ENCODE measurements around the gene LIPA. TPM values are rescaled to one million over a fixed set of nuclear protein-coding genes. Genes with fewer than 3 reads are reported as not detected.

Gene LIPA
- total RNA-seq, 1 experiment from 2014 or later: 45.2 TPM

- H3K9me2 ChIP-seq (ENCODE audit: insufficient read depth): no peaks in the 10 kb centered on the region
- TF ChIP-seq CTCF (conservative IDR thresholded peaks at IDR 0.05): no peak
- no peak for TF ChIP-seq EZH2 (IDR thresholded peaks at IDR 0.05; ENCODE audit: low read depth)
- H3K4me1 ChIP-seq (replicated peaks; ENCODE audit: insufficient read depth): no peaks in the 10 kb centered on the region
- intact Hi-C loops (cut with micrococcal nuclease; ENCODE audit: unreplicated experiment): loop anchor here (5.0 kb wide), 1 partner anchor 649 kb away; no protein-coding TSS in a partner anchor
- no peak overlapping the region for H3K27ac ChIP-seq
- BruUV-seq (replicated peaks): no TSS peak
- no peak overlapping the region for H3K4me3 ChIP-seq
- H2AFZ ChIP-seq: no peak overlapping the region
- no peak for DNase-seq
- H3K4me2 ChIP-seq: no peak overlapping the region
- H3K9me3 ChIP-seq (ENCODE audit: insufficient read depth, low read depth): no peaks in the 10 kb centered on the region
- CTCF ChIA-PET: no interaction called here
- no peaks in the 10 kb centered on the region for H4K20me1 ChIP-seq (ENCODE audit: insufficient read depth)
- POLR2A ChIA-PET (ENCODE audit: unreplicated experiment): no interaction called here
- H3F3A ChIP-seq (ENCODE audit: insufficient read depth, low read depth): peaks cover 18% of the 10 kb centered on the region
- no peaks in the 10 kb centered on the region for H3K36me3 ChIP-seq (ENCODE audit: low read depth)
- no peaks in the 10 kb centered on the region for H3K27me3 ChIP-seq (ENCODE audit: insufficient read depth, low read depth)
- no peaks in the 10 kb centered on the region for H3K79me2 ChIP-seq (ENCODE audit: low read depth)
Measured at GRCh38 chr10:89216056-89216455, 35.5 kb downstream of the LIPA start.

GRCh38 chr10:89215511-89215910, 36.1 kb downstream of the LIPA start:
- H3K4me2 ChIP-seq: no peak overlapping the region
- CTCF ChIA-PET: no interaction called here
- H3K27ac ChIP-seq: no peak overlapping the region
- H3K9me3 ChIP-seq (ENCODE audit: insufficient read depth, low read depth): no peaks in the 10 kb centered on the region
- H4K20me1 ChIP-seq (ENCODE audit: insufficient read depth): no peaks in the 10 kb centered on the region
- BruUV-seq (replicated peaks): no TSS peak
- POLR2A ChIA-PET (ENCODE audit: unreplicated experiment): no interaction called here
- H3K4me3 ChIP-seq: no peak overlapping the region
- no peaks in the 10 kb centered on the region for H3K27me3 ChIP-seq (ENCODE audit: insufficient read depth, low read depth)
- H3K36me3 ChIP-seq (ENCODE audit: low read depth): no peaks in the 10 kb centered on the region
- no peaks in the 10 kb centered on the region for H3K4me1 ChIP-seq (replicated peaks; ENCODE audit: insufficient read depth)
- peaks cover 18% of the 10 kb centered on the region for H3F3A ChIP-seq (ENCODE audit: insufficient read depth, low read depth)
- no peak for DNase-seq
- H3K79me2 ChIP-seq (ENCODE audit: low read depth): no peaks in the 10 kb centered on the region
- H3K9me2 ChIP-seq (ENCODE audit: insufficient read depth): no peaks in the 10 kb centered on the region
- intact Hi-C loops (cut with micrococcal nuclease; ENCODE audit: unreplicated experiment): loop anchor here (5.0 kb wide), 1 partner anchor 648 kb away; no protein-coding TSS in a partner anchor
- H2AFZ ChIP-seq: no peak overlapping the region
- TF ChIP-seq CTCF (conservative IDR thresholded peaks at IDR 0.05) (no peak), EZH2 (IDR thresholded peaks at IDR 0.05; ENCODE audit: low read depth) (no peak)

- Histone ChIP-seq H3K4me1 (replicated peaks; ENCODE audit: insufficient read depth) (no peaks in the 10 kb centered on the region), H3K4me2 (no peak overlapping the region), H3K9me3 (ENCODE audit: insufficient read depth, low read depth) (no peaks in the 10 kb centered on the region), H3K4me3 (no peak overlapping the region), H3K9me2 (ENCODE audit: insufficient read depth) (no peaks in the 10 kb centered on the region), H3K36me3 (ENCODE audit: low read depth) (no peaks in the 10 kb centered on the region), H4K20me1 (ENCODE audit: insufficient read depth) (no peaks in the 10 kb centered on the region), H3K27me3 (ENCODE audit: insufficient read depth, low read depth) (no peaks in the 10 kb centered on the region), H3K27ac (no peak overlapping the region), H3F3A (ENCODE audit: insufficient read depth, low read depth) (peaks cover 18% of the 10 kb centered on the region), H2AFZ (no peak overlapping the region), H3K79me2 (ENCODE audit: low read depth) (no peaks in the 10 kb centered on the region)
- BruUV-seq (replicated peaks): no TSS peak
- CTCF ChIA-PET: interaction anchor here (0.6 to 1.5 kb wide), 4 partner anchors 180 to 633 kb away, joined by 3 to 11 read pairs (median 4); no protein-coding TSS in a partner anchor
- DNase-seq: no peak
- POLR2A ChIA-PET (ENCODE audit: unreplicated experiment): no interaction called here
- intact Hi-C loops (cut with micrococcal nuclease; ENCODE audit: unreplicated experiment): loop anchor here (5.0 kb wide), 1 partner anchor 647 kb away; no protein-coding TSS in a partner anchor
- no peak for TF ChIP-seq CTCF (conservative IDR thresholded peaks at IDR 0.05)
- TF ChIP-seq EZH2 (IDR thresholded peaks at IDR 0.05; ENCODE audit: low read depth): no peak
Measured at GRCh38 chr10:89214566-89215165, 36.9 kb downstream of the LIPA start.
